Kidney (tissue), 14 donors: ENCODE results near the gene CEP55. TPM values are rescaled to one million over a fixed set of nuclear protein-coding genes. Genes with fewer than 3 reads are reported as not detected.
A peak's percentile ranks its signal among the peaks of the same experiment; 100 is the strongest.

Source experiments
- DNase-seq, 5 donors: peaks; one replicate each; pipeline ENCODE4 v3.0.0-alpha.2; 2013 to 2020
- FAIRE-seq: peaks from 2 replicates; lab custom pipeline; 2012; peaks lifted over from hg19 to GRCh38; lab: Jason Lieb, UNC
- H3K27ac ChIP-seq, 2 donors: one replicate each; pipeline ENCODE4 v1.7.0; 2013; ENCODE audit warnings: low read depth in 2 of 2, low read length in 2 of 2, inconsistent platforms in 1 of 2
- H3K27me3 ChIP-seq: one replicate; pipeline ENCODE4 v1.7.1; 2013; ENCODE audit warnings: low read length, inconsistent platforms; ENCODE audit not compliant: control insufficient read depth, insufficient read depth
- H3K36me3 ChIP-seq, 3 donors: one replicate each; pipeline versions ENCODE4 v1.7.0 to v1.7.1; 2013; ENCODE audit warnings: low read length in 3 of 3, control low read depth in 1 of 3, inconsistent platforms in 1 of 3; ENCODE audit not compliant: insufficient read depth in 3 of 3, control insufficient read depth in 2 of 3
- H3K4me1 ChIP-seq, 3 donors: one replicate each; pipeline versions ENCODE4 v1.7.0 to v1.7.1; 2013; ENCODE audit warnings: low read length in 3 of 3, inconsistent platforms in 1 of 3, low read depth in 1 of 3; ENCODE audit not compliant: control insufficient read depth in 2 of 3, insufficient read depth in 2 of 3
- H3K4me3 ChIP-seq, 3 donors: one replicate each; pipeline versions ENCODE4 v1.7.0 to v1.8.1; 2013; ENCODE audit warnings: low read length in 3 of 3, control low read depth in 1 of 3, inconsistent platforms in 1 of 3
- H3K9ac ChIP-seq, 3 donors: one replicate each; pipeline versions ENCODE4 v1.7.0 to v1.7.1; 2013; ENCODE audit warnings: low read length in 3 of 3, control low read depth in 1 of 3, inconsistent platforms in 1 of 3
- H3K9me3 ChIP-seq, 3 donors: one replicate each; pipeline versions ENCODE4 v1.7.0 to v1.7.1; 2013; ENCODE audit warnings: low read length in 3 of 3, control low read depth in 1 of 3, inconsistent platforms in 1 of 3; ENCODE audit not compliant: control insufficient read depth in 2 of 3, insufficient read depth in 1 of 3
- CTCF ChIP-seq: IDR thresholded peaks from 3 replicates; pipeline ENCODE4 v1.5.1; 2012; ENCODE audit warnings: mild to moderate bottlenecking, moderate library complexity, borderline replicate concordance; ENCODE audit not compliant: insufficient read depth; ENCODE audit errors: extremely low read depth
- intact Hi-C: fragments of 100-400 bp; cut with DNase I; formaldehyde crosslinking; loops from one replicate; pipeline ENCODE4 v1.11.1; 2022
- polyA plus RNA-seq: library from polyadenylated mRNA; stranded (reverse); fragments of 350-450 nt; fragmentation: Illumina TruSeq; extraction: RNeasy Lipid Tissue Mini Kit (QIAGEN cat#74804); gene quantifications from one replicate; pipeline ENCODE4 v1.2.3, GENCODE V29; 2014; ENCODE audit warnings: low read depth, low replicate concordance; ENCODE audit not compliant: insufficient read depth
- total RNA-seq: library from RNA; stranded (reverse); fragmentation: NEBNext Ultra II Directional; extraction: Animal tissue kit (Norgen Biotek cat#: 25700); gene quantifications from one replicate; pipeline ENCODE4 v1.2.1, GENCODE V29; 2021
- donor health status: control.
- donor health status: control.
- donor health status: control.
- donor health status: control.
- donor health status: control.
- donor health status: DM: yes; HTN: yes; CAD: no.
- donor health status: Normal renal cell carcinoma (clear cell type).

Gene CEP55
- total and polyA plus RNA-seq, 2 donors from 2014 or later, result 0.39 to 0.88 TPM

GRCh38 chr10:93462371-93462770 is 34.0 kb upstream of the CEP55 start:
- DNase-seq (no peak), FAIRE-seq (no peak)
- no peaks in the 10 kb centered on the region for H3K36me3 ChIP-seq
- H3K9me3 ChIP-seq, result no peaks in the 10 kb centered on the region
- no peaks in the 10 kb centered on the region for H3K27me3 ChIP-seq
- no peak overlapping the region for H3K4me3 ChIP-seq
- H3K9ac ChIP-seq, result no peak overlapping the region
- peak overlapping the region; percentile 29 to 63 for H3K27ac ChIP-seq
- TF ChIP-seq CTCF, result no peak
- intact Hi-C loops, result no loop called here
- H3K4me1 ChIP-seq, result peaks cover 13 to 26% (median 22%) of the 10 kb centered on the region in 3 donors

GRCh38 chr10:93462881-93463280 is 33.5 kb upstream of the CEP55 start:
- no peak overlapping the region for H3K9ac ChIP-seq
- no peaks in the 10 kb centered on the region for H3K27me3 ChIP-seq
- H3K9me3 ChIP-seq, result no peaks in the 10 kb centered on the region
- peak overlapping the region; percentile 51 to 63 for H3K27ac ChIP-seq
- no peak for TF ChIP-seq CTCF
- FAIRE-seq (no peak), DNase-seq (peak in 3 of 5 donors; percentile 38 to 69 (median 60))
- intact Hi-C loops, result no loop called here
- no peaks in the 10 kb centered on the region for H3K36me3 ChIP-seq
- no peak overlapping the region for H3K4me3 ChIP-seq
- peaks cover 13 to 26% (median 20%) of the 10 kb centered on the region in 3 donors for H3K4me1 ChIP-seq

- peak overlapping the region in 1 of 3 donors; percentile 21 for H3K9ac ChIP-seq
- peak overlapping the region; percentile 4 to 59 for H3K27ac ChIP-seq
- no peak for TF ChIP-seq CTCF
- intact Hi-C loops, result no loop called here
- no peaks in the 10 kb centered on the region for H3K27me3 ChIP-seq
- no peak overlapping the region for H3K4me3 ChIP-seq
- H3K9me3 ChIP-seq, result no peaks in the 10 kb centered on the region
- H3K36me3 ChIP-seq, result no peaks in the 10 kb centered on the region
- FAIRE-seq (no peak), DNase-seq (peak in 1 of 5 donors; percentile 63)
- peaks cover 10 to 18% (median 14%) of the 10 kb centered on the region in 3 donors for H3K4me1 ChIP-seq
Measured at GRCh38 chr10:93463723-93464476, 32.5 kb upstream of the CEP55 start.
